Endodermal cell (in vitro differentiated cells): Measurements from ENCODE around the gene UQCR10. TPM values are rescaled to one million over a fixed set of nuclear protein-coding genes. Genes with fewer than 3 reads are reported as not detected.

ENCODE experiments used
- DNase-seq: peaks from one replicate; pipeline ENCODE4 v3.0.0-alpha.2; 2017
- H3K27ac ChIP-seq: 2 replicates; pipeline ENCODE4 v1.5.1; 2013; ENCODE audit warnings: mild to moderate bottlenecking, low read depth, low read length, moderate library complexity
- H3K27me3 ChIP-seq: 2 replicates; pipeline ENCODE4 v1.6.1; 2013; ENCODE audit warnings: mild to moderate bottlenecking, low read length, moderate library complexity; ENCODE audit not compliant: insufficient read depth, control insufficient read depth, poor library complexity, severe bottlenecking
- H3K36me3 ChIP-seq: 2 replicates; pipeline ENCODE4 v1.7.0; 2013; ENCODE audit warnings: mild to moderate bottlenecking, low read length, moderate library complexity; ENCODE audit not compliant: control insufficient read depth, insufficient read depth
- H3K4me1 ChIP-seq: one replicate; pipeline ENCODE4 v1.7.0; 2013; ENCODE audit warnings: low read length; ENCODE audit not compliant: control insufficient read depth, insufficient read depth
- H3K4me3 ChIP-seq: 2 replicates; pipeline ENCODE4 v1.5.1; 2013; ENCODE audit warnings: mild to moderate bottlenecking, low read length, moderate library complexity
- H3K9ac ChIP-seq: 2 replicates; pipeline ENCODE4 v1.6.1; 2013; ENCODE audit warnings: mild to moderate bottlenecking, low read length, moderate library complexity; ENCODE audit not compliant: poor library complexity, severe bottlenecking; ENCODE audit errors: extremely low read depth
- H3K9me3 ChIP-seq: 2 replicates; pipeline ENCODE4 v1.6.1; 2013; ENCODE audit warnings: mild to moderate bottlenecking, low read length, moderate library complexity; ENCODE audit not compliant: control insufficient read depth
- H3K27ac Mint-ChIP-seq: 2 replicates; pipeline ENCODE4 v1.8.0; 2020; ENCODE audit warnings: mixed read lengths
- H3K27me3 Mint-ChIP-seq: 2 replicates; pipeline ENCODE4 v1.8.0; 2021; ENCODE audit warnings: mild to moderate bottlenecking, mixed read lengths; ENCODE audit not compliant: insufficient read depth
- H3K36me3 Mint-ChIP-seq: 2 replicates; pipeline ENCODE4 v1.8.0; 2020; ENCODE audit warnings: low read depth, mixed read lengths
- H3K4me1 Mint-ChIP-seq: 2 replicates; pipeline ENCODE4 v1.8.0; 2020; ENCODE audit warnings: mixed read lengths
- H3K4me3 Mint-ChIP-seq: 2 replicates; pipeline ENCODE4 v1.8.0; 2020; ENCODE audit warnings: mild to moderate bottlenecking, moderate library complexity, mixed read lengths
- H3K9me3 Mint-ChIP-seq: 2 replicates; pipeline ENCODE4 v1.8.0; 2020; ENCODE audit warnings: mild to moderate bottlenecking, mixed read lengths
- CTCF ChIP-seq: fragments of 200-600 bp; sonication (generic); conservative IDR thresholded peaks from 2 replicates; pipeline ENCODE4 v1.5.0; 2021; ENCODE audit warnings: antibody characterized with exemption, mild to moderate bottlenecking
- WGBS, 2 experiments: methylation state at CpG; one replicate each; pipeline versions ENCODE4 v1.1.5 to v1.1.7; 2013; ENCODE audit warnings: missing lambda C conversion rate in 2 of 2, mixed read lengths in 1 of 2; ENCODE audit not compliant: insufficient coverage in 1 of 2, insufficient read length in 1 of 2; 5-methylcytosine and 5-hydroxymethylcytosine counted together
- total RNA-seq, 2 donors: library from RNA; stranded (reverse); fragmentation: NEBNext Ultra II Directional in 1 of 2; extraction: Animal tissue kit (Norgen Biotek cat#: 25700) in 1 of 2; gene quantifications; 2 replicates in 1 of 2; 3 replicates in 1 of 2; pipeline ENCODE4 v1.2.1, GENCODE V29; 2021

Gene UQCR10
- total RNA-seq, 2 donors from 2014 or later = 111 to 120 TPM

GRCh38 chr22:29780220-29780619, 13.1 kb downstream of the UQCR10 start:
- TF ChIP-seq CTCF = no peak
- DNase-seq = no peak
- 93 to 94% methylated on average over 4 to 5 of the region's 5 CpGs for WGBS, 2 experiments
- H3K27ac ChIP-seq = no peak overlapping the region
- Mint-ChIP-seq H3K9me3 (no peaks in the 10 kb centered on the region), H3K4me1 (peaks cover 28% of the 10 kb centered on the region), H3K27ac (no peak overlapping the region), H3K36me3 (no peaks in the 10 kb centered on the region), H3K27me3 (no peaks in the 10 kb centered on the region), H3K4me3 (no peak overlapping the region)
- no peaks in the 10 kb centered on the region for H3K9me3 ChIP-seq
- no peak overlapping the region for H3K9ac ChIP-seq
- H3K27me3 ChIP-seq = no peaks in the 10 kb centered on the region
- peaks cover 11% of the 10 kb centered on the region for H3K4me1 ChIP-seq
- H3K36me3 ChIP-seq = no peaks in the 10 kb centered on the region
- H3K4me3 ChIP-seq = no peak overlapping the region

- Mint-ChIP-seq H3K9me3 (no peaks in the 10 kb centered on the region), H3K27me3 (no peaks in the 10 kb centered on the region), H3K4me1 (peaks cover 33% of the 10 kb centered on the region), H3K27ac (peak overlapping the region; percentile 23), H3K4me3 (no peak overlapping the region), H3K36me3 (no peaks in the 10 kb centered on the region)
- no peaks in the 10 kb centered on the region for H3K36me3 ChIP-seq
- TF ChIP-seq CTCF = no peak
- H3K27ac ChIP-seq = no peak overlapping the region
- H3K4me1 ChIP-seq = peaks cover 11% of the 10 kb centered on the region
- H3K27me3 ChIP-seq = no peaks in the 10 kb centered on the region
- H3K4me3 ChIP-seq = no peak overlapping the region
- no peak overlapping the region for H3K9ac ChIP-seq
- no peaks in the 10 kb centered on the region for H3K9me3 ChIP-seq
- 74 to 77% methylated on average over 7 to 8 of the region's 8 CpGs for WGBS, 2 experiments
- peak; percentile 60 for DNase-seq
Observed at GRCh38 chr22:29780748-29781676, 13.8 kb downstream of the UQCR10 start.

- H3K27ac Mint-ChIP-seq = no peak overlapping the region
- 76% methylated on average over 6 to 7 of the region's 7 CpGs for WGBS, 2 experiments
- no peaks in the 10 kb centered on the region for H3K9me3 Mint-ChIP-seq
- Histone ChIP-seq H3K9ac (no peak overlapping the region), H3K4me3 (no peak overlapping the region), H3K9me3 (no peaks in the 10 kb centered on the region), H3K36me3 (no peaks in the 10 kb centered on the region), H3K27ac (no peak overlapping the region), H3K4me1 (peaks cover 11% of the 10 kb centered on the region), H3K27me3 (no peaks in the 10 kb centered on the region)
- peaks cover 27% of the 10 kb centered on the region for H3K4me1 Mint-ChIP-seq
- TF ChIP-seq CTCF = no peak
- H3K4me3 Mint-ChIP-seq = no peak overlapping the region
- H3K36me3 Mint-ChIP-seq = peaks cover 3% of the 10 kb centered on the region
- H3K27me3 Mint-ChIP-seq = no peaks in the 10 kb centered on the region
- DNase-seq = peak; percentile 50
Observed at GRCh38 chr22:29782061-29782845, 15.1 kb downstream of the UQCR10 start.
